HG02610 (cell line): Measurements from ENCODE around the gene OR4D1.

Experiments
- ATAC-seq: cut with Tn5 transposase; IDR thresholded peaks from one replicate; pipeline ENCODE4 v1.9.1; 2021; ENCODE audit warnings: mild to moderate bottlenecking, moderate library complexity; ENCODE audit not compliant: unreplicated experiment

Gene OR4D1

GRCh38 chr17:58192612-58193011 lies 44.4 kb downstream of the OR4D1 start, which contains the start of gene EPX:
Gene EPX (plus strand): TSS chr17:58192726. CDS start chr17:58192847, 121 bp downstream.
- no peak for ATAC-seq

GRCh38 chr17:58193641-58194255 lies 45.6 kb downstream of the OR4D1 start:
- no peak for ATAC-seq

- ATAC-seq = no peak
Measured at GRCh38 chr17:58195518-58196123, 47.4 kb downstream of the OR4D1 start.

- no peak for ATAC-seq
Measured at GRCh38 chr17:58196610-58197009, 48.4 kb downstream of the OR4D1 start.

GRCh38 chr17:58200024-58200633 lies 51.9 kb downstream of the OR4D1 start:
- no peak for ATAC-seq

GRCh38 chr17:58202859-58203258 lies 54.7 kb downstream of the OR4D1 start:
- no peak for ATAC-seq

GRCh38 chr17:58204796-58205195 lies 56.6 kb downstream of the OR4D1 start:
- ATAC-seq = no peak

GRCh38 chr17:58205936-58206335 lies 57.8 kb downstream of the OR4D1 start:
- no peak for ATAC-seq

GRCh38 chr17:58207451-58207850 lies 59.3 kb downstream of the OR4D1 start:
- ATAC-seq = no peak

- no peak for ATAC-seq
Measured at GRCh38 chr17:58208344-58208743, 60.2 kb downstream of the OR4D1 start.
